Muscle of leg (tissue), 11 donors: Measurements from ENCODE around the gene AGBL2. TPM values are rescaled to one million over a fixed set of nuclear protein-coding genes. Genes with fewer than 3 reads are reported as not detected.
"Not testable (repeated sequence)": the region's sequence is repeated elsewhere in the genome, so short reads cannot be mapped to it uniquely, and the experiment has no call there.

Experiments used
- DNase-seq: peaks from one replicate; pipeline ENCODE4 v3.0.0; 2013
- H3K27ac ChIP-seq: one replicate; pipeline ENCODE4 v1.5.1; 2013; ENCODE audit warnings: mild to moderate bottlenecking, low read length, control low read depth
- H3K27me3 ChIP-seq: one replicate; pipeline ENCODE4 v1.6.1; 2013; ENCODE audit warnings: low read length; ENCODE audit not compliant: control insufficient read depth, insufficient read depth
- H3K36me3 ChIP-seq: one replicate; pipeline ENCODE4 v1.6.1; 2013; ENCODE audit warnings: low read length; ENCODE audit not compliant: control insufficient read depth, insufficient read depth
- H3K4me1 ChIP-seq: one replicate; pipeline ENCODE4 v1.6.1; 2013; ENCODE audit warnings: low read length; ENCODE audit not compliant: control insufficient read depth, insufficient read depth
- H3K4me3 ChIP-seq: one replicate; pipeline ENCODE4 v1.5.1; 2013; ENCODE audit warnings: low read length, control low read depth
- H3K9me3 ChIP-seq: replicated peaks from 2 replicates; pipeline ENCODE4 v1.6.1; 2013; ENCODE audit warnings: low read depth, low read length; ENCODE audit not compliant: control insufficient read depth
- WGBS: methylation state at CpG from one replicate; pipeline ENCODE4 v1.1.5; 2013; ENCODE audit warnings: missing lambda C conversion rate; ENCODE audit not compliant: insufficient coverage; 5-methylcytosine and 5-hydroxymethylcytosine counted together
- polyA plus RNA-seq, 8 donors: library from polyadenylated mRNA; unstranded; fragments of 120-200 nt; gene quantifications; one replicate each; pipeline versions ENCODE4 v1.2.1 to v1.2.3, GENCODE V29; 2013; ENCODE audit warnings: inconsistent platforms in 1 of 8, low replicate concordance in 1 of 8; ENCODE audit not compliant: insufficient read length in 8 of 8, insufficient read depth in 1 of 8
- total RNA-seq: library from RNA; stranded (reverse); fragments of 120-200 nt; gene quantifications from one replicate; pipeline ENCODE4 v1.2.4, GENCODE V29; 2013

The AGBL2 gene
- total and polyA plus RNA-seq, 9 donors: 0.43 to 1.6 (median 0.95) TPM

- Histone ChIP-seq H3K9me3 (no peaks in the 10 kb centered on the region), H3K36me3 (no peaks in the 10 kb centered on the region), H3K4me3 (no peak overlapping the region), H3K27ac (no peak overlapping the region), H3K4me1 (no peaks in the 10 kb centered on the region), H3K27me3 (no peaks in the 10 kb centered on the region)
- no CpG with 5 or more reads among the region's 1 CpG for WGBS
- no peak for DNase-seq
Observed at GRCh38 chr11:47705721-47706120, 9.4 kb downstream of the AGBL2 start.

- H3K9me3 ChIP-seq: no peaks in the 10 kb centered on the region
- H3K36me3 ChIP-seq: no peaks in the 10 kb centered on the region
- no peaks in the 10 kb centered on the region for H3K4me1 ChIP-seq
- no CpG with 5 or more reads among the region's 2 CpGs for WGBS
- H3K27me3 ChIP-seq: no peaks in the 10 kb centered on the region
- H3K4me3 ChIP-seq: no peak overlapping the region
- DNase-seq: no peak
- no peak overlapping the region for H3K27ac ChIP-seq
Observed at GRCh38 chr11:47691979-47692378, 23.2 kb downstream of the AGBL2 start.

- no peaks in the 10 kb centered on the region for H3K36me3 ChIP-seq
- no peak overlapping the region for H3K27ac ChIP-seq
- no peak overlapping the region for H3K4me3 ChIP-seq
- no peaks in the 10 kb centered on the region for H3K27me3 ChIP-seq
- no peak for DNase-seq
- H3K4me1 ChIP-seq: no peaks in the 10 kb centered on the region
- WGBS: 100% methylated on average over 1 of the region's 5 CpGs
- no peaks in the 10 kb centered on the region for H3K9me3 ChIP-seq
Observed at GRCh38 chr11:47689480-47689879, 25.7 kb downstream of the AGBL2 start.

GRCh38 chr11:47688991-47689390 is 26.2 kb downstream of the AGBL2 start:
- WGBS: no CpG with 5 or more reads among the region's 2 CpGs
- no peaks in the 10 kb centered on the region for H3K4me1 ChIP-seq

GRCh38 chr11:47688111-47688510 is 27.1 kb downstream of the AGBL2 start:
- Histone ChIP-seq H3K4me1 (no peaks in the 10 kb centered on the region), H3K27me3 (no peaks in the 10 kb centered on the region), H3K36me3 (no peaks in the 10 kb centered on the region), H3K27ac (no peak overlapping the region), H3K9me3 (no peaks in the 10 kb centered on the region), H3K4me3 (no peak overlapping the region)
- 93% methylated on average over 3 of the region's 4 CpGs for WGBS
- no peak for DNase-seq

More at GRCh38 chr11:47688991-47689390, 26.2 kb downstream of the AGBL2 start:
- Histone ChIP-seq H3K27me3 (no peaks in the 10 kb centered on the region), H3K27ac (no peak overlapping the region), H3K9me3 (no peaks in the 10 kb centered on the region), H3K4me3 (no peak overlapping the region), H3K36me3 (no peaks in the 10 kb centered on the region)
- no peak for DNase-seq

GRCh38 chr11:47686704-47687103 is 28.5 kb downstream of the AGBL2 start:
- no CpG with 5 or more reads among the region's 3 CpGs for WGBS
- H3K36me3 ChIP-seq: not testable (repeated sequence)

GRCh38 chr11:47686151-47686550 is 29.0 kb downstream of the AGBL2 start:
- Histone ChIP-seq H3K27ac (no peak overlapping the region), H3K36me3 (no peaks in the 10 kb centered on the region), H3K4me1 (no peaks in the 10 kb centered on the region), H3K27me3 (no peaks in the 10 kb centered on the region), H3K9me3 (no peaks in the 10 kb centered on the region), H3K4me3 (no peak overlapping the region)
- no peak for DNase-seq
- no CpG with 5 or more reads among the region's 1 CpG for WGBS

More at GRCh38 chr11:47686704-47687103, 28.5 kb downstream of the AGBL2 start:
- H3K27me3 ChIP-seq, H3K9me3 ChIP-seq, H3K4me3 ChIP-seq, H3K27ac ChIP-seq, H3K4me1 ChIP-seq, DNase-seq: not testable (repeated sequence)

- WGBS: 80% methylated on average over 1 of the region's 2 CpGs
- Histone ChIP-seq H3K27ac (no peak overlapping the region), H3K4me1 (no peaks in the 10 kb centered on the region), H3K36me3 (no peaks in the 10 kb centered on the region), H3K4me3 (no peak overlapping the region), H3K27me3 (no peaks in the 10 kb centered on the region), H3K9me3 (no peaks in the 10 kb centered on the region)
- no peak for DNase-seq
Observed at GRCh38 chr11:47675851-47676250, 39.3 kb downstream of the AGBL2 start.

- 100% methylated on average over 2 of the region's 5 CpGs for WGBS
- H3K27ac ChIP-seq: no peak overlapping the region
- no peak for DNase-seq
- no peaks in the 10 kb centered on the region for H3K4me1 ChIP-seq
- H3K36me3 ChIP-seq: no peaks in the 10 kb centered on the region
- H3K4me3 ChIP-seq: no peak overlapping the region
- H3K9me3 ChIP-seq: no peaks in the 10 kb centered on the region
- no peaks in the 10 kb centered on the region for H3K27me3 ChIP-seq
Observed at GRCh38 chr11:47672283-47672730, 42.9 kb downstream of the AGBL2 start.

GRCh38 chr11:47669856-47670255 is 45.3 kb downstream of the AGBL2 start:
- no peak overlapping the region for H3K27ac ChIP-seq
- no peaks in the 10 kb centered on the region for H3K9me3 ChIP-seq
- no peak for DNase-seq
- no peaks in the 10 kb centered on the region for H3K27me3 ChIP-seq
- H3K4me3 ChIP-seq: no peak overlapping the region
- H3K36me3 ChIP-seq: no peaks in the 10 kb centered on the region
- H3K4me1 ChIP-seq: no peaks in the 10 kb centered on the region
- 96% methylated on average over 4 of the region's 6 CpGs for WGBS

GRCh38 chr11:47668665-47669064 is 46.5 kb downstream of the AGBL2 start:
- no peak for DNase-seq
- no peak overlapping the region for H3K4me3 ChIP-seq
- no peaks in the 10 kb centered on the region for H3K27me3 ChIP-seq

More at GRCh38 chr11:47668665-47669064, 46.5 kb downstream of the AGBL2 start:
- H3K36me3 ChIP-seq: no peaks in the 10 kb centered on the region
- no peaks in the 10 kb centered on the region for H3K4me1 ChIP-seq
- H3K27ac ChIP-seq: no peak overlapping the region
- H3K9me3 ChIP-seq: no peaks in the 10 kb centered on the region
